ENCODE data around the gene PCDHGB6.
"Not testable (repeated sequence)": the region's sequence is repeated elsewhere in the genome, so short reads cannot be mapped to it uniquely, and the experiment has no call there.

Gene PCDHGB6

DNA sequence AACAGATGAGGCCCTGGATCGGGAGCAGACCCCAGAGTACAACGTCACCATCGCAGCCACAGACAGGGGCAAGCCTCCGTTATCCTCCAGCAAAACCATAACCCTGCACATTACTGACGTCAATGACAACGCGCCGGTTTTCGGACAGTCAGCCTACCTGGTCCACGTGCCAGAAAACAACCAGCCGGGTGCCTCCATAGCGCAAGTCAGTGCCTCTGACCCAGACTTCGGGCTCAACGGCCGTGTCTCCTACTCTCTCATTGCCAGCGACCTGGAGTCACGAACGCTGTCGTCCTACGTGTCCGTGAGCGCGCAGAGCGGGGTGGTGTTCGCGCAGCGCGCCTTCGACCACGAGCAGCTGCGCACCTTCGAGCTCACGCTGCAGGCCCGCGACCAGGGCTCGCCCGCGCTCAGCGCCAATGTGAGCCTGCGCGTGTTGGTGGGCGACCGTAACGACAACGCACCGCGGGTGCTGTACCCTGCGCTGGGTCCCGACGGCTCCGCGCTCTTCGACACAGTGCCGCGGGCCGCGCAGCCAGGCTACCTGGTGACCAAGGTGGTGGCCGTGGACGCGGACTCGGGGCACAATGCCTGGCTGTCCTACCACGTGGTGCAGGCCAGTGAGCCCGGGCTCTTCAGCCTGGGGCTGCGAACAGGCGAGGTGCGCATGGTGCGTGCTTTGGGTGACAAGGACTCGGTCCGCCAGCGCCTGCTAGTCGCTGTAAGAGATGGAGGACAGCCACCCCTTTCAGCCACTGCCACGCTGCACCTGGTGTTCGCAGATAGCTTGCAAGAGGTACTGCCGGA, 11.5 kb downstream of the PCDHGB6 start:
- DNase-seq (ENCODE audit: low read depth in 2 of 2), result no peak

DNA sequence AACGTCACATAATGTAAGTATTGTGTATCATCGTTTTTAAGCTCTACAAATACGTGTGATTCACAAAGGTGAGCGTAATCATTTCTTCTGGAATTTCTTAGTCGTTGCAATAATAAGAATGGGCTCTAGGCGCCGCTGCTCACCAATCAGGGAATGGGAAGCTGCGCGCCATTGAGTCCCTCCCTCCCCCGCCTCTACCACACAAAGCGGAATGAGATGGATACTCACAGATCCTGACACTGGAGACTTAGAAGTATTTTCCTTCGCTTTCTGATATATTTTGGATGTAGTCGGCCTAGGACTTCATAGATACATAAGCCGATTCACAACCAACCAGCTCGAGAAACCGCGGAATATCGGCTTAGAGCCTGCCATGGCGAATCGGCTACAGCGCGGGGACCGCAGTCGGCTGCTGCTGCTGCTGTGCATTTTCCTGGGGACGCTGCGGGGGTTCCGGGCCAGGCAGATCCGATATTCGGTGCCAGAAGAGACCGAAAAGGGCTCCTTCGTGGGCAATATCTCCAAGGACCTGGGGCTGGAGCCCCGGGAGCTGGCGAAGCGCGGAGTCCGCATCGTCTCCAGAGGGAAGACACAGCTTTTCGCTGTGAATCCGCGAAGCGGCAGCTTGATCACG, 13.2 kb downstream of the PCDHGB6 start, which contains the start of gene PCDHGA11:
Gene PCDHGA11 (plus strand): TSS at position 197 of the 634 bp plus-strand sequence. CDS start 177 bp downstream, at position 374.
- DNase-seq (ENCODE audit: low read depth in 2 of 2), result no peak

DNA sequence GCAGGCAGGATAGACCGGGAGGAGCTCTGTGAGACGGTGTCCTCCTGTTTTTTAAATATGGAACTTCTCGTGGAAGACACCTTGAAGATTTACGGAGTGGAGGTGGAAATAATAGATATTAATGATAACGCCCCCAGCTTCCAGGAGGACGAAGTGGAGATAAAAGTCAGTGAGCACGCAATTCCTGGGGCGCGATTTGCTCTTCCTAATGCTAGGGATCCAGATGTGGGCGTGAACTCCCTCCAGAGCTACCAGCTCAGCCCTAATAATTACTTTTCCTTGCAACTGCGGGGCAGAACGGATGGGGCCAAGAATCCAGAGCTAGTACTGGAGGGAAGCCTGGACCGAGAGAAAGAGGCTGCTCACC, 13.7 kb downstream of the PCDHGB6 start:
- no peak for DNase-seq (ENCODE audit: low read depth in 2 of 2)

DNA sequence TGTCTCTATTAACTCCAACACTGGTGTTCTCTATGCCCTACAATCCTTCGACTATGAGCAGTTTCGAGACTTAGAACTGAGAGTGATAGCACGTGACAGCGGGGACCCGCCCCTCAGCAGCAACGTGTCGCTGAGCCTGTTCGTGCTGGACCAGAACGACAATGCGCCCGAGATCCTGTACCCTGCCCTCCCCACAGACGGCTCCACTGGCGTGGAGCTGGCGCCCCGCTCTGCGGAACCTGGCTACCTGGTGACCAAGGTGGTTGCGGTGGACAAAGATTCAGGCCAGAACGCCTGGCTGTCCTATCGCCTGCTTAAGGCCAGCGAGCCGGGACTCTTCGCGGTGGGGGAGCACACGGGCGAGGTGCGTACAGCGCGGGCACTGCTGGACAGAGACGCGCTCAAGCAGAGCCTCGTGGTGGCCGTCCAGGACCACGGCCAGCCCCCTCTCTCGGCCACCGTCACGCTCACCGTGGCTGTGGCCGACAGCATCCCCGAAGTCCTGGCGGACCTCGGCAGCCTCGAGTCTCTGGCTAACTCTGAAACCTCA, 15.0 kb downstream of the PCDHGB6 start:
- no peak for DNase-seq (ENCODE audit: low read depth in 2 of 2)

DNA sequence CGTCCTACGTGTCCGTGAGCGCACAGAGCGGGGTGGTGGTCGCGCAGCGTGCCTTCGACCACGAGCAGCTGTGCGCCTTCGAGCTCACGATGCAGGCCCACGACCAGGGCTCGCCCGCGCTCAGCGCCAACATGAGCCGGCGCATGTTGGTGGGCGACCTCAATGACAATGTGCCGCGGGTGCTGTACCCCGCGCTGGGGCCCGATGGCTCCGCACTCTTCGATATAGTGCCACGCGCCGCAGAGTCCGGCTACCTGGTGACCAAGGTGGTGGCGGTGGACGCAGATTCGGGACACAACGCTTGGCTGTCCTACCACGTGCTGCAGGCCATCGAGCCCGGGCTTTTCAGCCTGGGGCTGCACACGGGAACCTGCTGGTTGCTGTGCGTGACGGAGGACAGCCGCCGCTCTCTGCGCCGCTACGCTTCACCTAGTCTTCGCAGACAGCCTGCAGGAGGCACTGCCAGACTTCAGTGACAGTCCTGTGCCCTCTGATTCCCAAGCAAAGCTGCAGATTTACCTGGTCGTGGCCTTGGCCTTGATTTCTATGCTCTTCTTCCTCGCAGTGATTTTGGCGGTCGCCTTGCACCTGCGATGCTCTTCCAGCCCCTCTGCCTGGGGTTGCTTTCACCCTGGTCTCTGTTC, 20.1 kb downstream of the PCDHGB6 start:
- DNase-seq (ENCODE audit: low read depth in 2 of 2), result no peak

DNA sequence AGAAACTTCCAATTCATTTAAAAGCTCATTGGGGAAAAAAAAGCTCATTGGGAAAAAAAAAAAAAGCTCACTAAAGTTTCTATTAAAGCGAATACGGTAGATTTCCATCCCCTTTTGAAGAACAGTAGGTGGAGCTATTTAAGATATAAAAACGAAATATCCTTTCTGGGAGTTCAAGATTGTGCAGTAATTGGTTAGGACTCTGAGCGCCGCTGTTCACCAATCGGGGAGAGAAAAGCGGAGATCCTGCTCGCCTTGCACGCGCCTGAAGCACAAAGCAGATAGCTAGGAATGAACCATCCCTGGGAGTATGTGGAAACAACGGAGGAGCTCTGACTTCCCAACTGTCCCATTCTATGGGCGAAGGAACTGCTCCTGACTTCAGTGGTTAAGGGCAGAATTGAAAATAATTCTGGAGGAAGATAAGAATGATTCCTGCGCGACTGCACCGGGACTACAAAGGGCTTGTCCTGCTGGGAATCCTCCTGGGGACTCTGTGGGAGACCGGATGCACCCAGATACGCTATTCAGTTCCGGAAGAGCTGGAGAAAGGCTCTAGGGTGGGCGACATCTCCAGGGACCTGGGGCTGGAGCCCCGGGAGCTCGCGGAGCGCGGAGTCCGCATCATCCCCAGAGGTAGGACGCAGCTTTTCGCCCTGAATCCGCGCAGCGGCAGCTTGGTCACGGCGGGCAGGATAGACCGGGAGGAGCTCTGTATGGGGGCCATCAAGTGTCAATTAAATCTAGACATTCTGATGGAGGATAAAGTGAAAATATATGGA, 22.7 kb downstream of the PCDHGB6 start, which contains the start of gene PCDHGA12:
Gene PCDHGA12 (plus strand): TSS at position 176 of the 782 bp plus-strand sequence. CDS start 253 bp downstream, at position 429.
- DNase-seq (ENCODE audit: low read depth in 2 of 2), result no peak

DNA sequence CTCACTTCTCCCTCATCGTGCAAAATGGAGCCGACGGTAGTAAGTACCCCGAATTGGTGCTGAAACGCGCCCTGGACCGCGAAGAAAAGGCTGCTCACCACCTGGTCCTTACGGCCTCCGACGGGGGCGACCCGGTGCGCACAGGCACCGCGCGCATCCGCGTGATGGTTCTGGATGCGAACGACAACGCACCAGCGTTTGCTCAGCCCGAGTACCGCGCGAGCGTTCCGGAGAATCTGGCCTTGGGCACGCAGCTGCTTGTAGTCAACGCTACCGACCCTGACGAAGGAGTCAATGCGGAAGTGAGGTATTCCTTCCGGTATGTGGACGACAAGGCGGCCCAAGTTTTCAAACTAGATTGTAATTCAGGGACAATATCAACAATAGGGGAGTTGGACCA, 23.5 kb downstream of the PCDHGB6 start:
- no peak for DNase-seq (ENCODE audit: low read depth in 2 of 2)

DNA sequence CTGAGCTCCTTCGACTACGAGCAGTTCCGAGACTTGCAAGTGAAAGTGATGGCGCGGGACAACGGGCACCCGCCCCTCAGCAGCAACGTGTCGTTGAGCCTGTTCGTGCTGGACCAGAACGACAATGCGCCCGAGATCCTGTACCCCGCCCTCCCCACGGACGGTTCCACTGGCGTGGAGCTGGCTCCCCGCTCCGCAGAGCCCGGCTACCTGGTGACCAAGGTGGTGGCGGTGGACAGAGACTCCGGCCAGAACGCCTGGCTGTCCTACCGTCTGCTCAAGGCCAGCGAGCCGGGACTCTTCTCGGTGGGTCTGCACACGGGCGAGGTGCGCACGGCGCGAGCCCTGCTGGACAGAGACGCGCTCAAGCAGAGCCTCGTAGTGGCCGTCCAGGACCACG, 24.5 kb downstream of the PCDHGB6 start:
- DNase-seq (ENCODE audit: low read depth in 2 of 2), result not testable (repeated sequence)

DNA sequence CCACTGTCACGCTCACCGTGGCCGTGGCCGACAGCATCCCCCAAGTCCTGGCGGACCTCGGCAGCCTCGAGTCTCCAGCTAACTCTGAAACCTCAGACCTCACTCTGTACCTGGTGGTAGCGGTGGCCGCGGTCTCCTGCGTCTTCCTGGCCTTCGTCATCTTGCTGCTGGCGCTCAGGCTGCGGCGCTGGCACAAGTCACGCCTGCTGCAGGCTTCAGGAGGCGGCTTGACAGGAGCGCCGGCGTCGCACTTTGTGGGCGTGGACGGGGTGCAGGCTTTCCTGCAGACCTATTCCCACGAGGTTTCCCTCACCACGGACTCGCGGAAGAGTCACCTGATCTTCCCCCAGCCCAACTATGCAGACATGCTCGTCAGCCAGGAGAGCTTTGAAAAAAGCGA, 24.9 kb downstream of the PCDHGB6 start:
- DNase-seq (ENCODE audit: low read depth in 2 of 2), result not testable (repeated sequence)

DNA sequence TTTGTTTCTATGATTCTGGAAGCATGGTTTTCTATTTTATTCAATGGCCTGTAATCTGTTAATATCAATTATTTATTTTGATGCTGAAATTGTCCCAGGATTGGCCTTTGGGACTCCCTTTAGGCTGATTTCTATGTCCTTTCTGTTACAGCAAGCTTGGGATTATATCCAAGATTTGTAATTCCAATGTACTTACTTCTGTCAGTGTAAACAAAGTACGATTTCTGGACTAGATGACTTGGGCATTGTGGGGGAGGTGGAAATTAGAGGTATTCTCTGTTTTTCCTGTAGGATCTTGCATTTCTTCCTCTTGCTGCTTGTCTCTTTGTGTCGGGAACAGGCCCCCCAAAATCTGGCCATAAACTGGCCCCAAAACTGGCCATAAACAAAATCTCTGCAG, 26.2 kb downstream of the PCDHGB6 start:
- DNase-seq (ENCODE audit: low read depth in 2 of 2), result no peak

DNA sequence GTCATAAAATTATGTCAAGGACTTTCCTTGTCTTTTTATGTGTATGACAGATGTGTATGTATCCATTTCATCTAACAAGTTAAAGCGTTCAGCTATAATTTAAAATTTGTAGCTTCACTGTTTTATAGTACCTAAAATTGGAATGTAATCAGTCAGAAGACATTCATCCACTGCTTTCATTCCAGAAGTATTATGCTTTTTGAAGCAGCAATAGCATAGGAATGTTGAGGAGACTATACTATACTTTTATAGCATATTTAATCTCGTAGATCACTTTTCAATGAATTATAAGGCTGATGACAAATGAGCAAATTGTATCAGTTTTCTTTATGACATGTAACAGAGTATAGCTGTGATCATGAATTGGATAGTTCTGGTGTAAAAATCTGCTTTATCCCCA, 29.4 kb downstream of the PCDHGB6 start:
- no peak for DNase-seq (ENCODE audit: low read depth in 2 of 2)

DNA sequence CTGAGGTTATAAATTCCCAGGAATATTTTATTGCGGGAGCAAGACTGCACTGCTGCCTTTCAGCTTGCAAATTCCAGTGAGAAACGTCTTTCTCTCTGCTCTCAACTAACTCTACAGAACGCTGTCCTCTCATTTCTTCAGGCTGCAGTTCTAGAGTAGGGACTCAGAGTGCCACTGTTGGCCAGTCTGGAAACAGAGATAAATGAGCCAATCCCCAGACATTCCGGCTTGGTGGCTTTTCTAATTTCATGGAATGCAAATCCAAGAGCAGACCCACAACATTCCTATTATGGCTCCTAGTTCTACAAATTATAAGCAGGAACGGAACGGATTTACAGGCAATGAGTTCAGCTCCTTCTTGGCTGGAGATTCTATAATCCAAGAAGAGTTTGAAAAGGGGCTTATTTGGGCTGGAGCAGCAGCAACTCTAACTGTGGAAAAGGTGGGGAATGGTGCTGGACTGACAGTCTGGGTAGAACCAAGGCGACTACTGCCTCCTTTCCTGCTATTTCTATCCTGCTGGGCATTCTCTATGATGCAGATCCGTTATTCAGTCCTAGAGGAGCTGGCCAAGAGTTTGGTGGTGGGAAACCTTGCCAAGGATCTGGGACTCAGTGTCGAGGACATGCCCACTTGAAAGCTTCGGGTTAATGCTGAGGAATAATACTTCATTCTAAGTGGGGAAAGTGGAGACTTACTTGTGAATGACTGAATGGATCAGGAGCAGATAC, 31.8 kb downstream of the PCDHGB6 start:
- no peak for DNase-seq (ENCODE audit: low read depth in 2 of 2)

DNA sequence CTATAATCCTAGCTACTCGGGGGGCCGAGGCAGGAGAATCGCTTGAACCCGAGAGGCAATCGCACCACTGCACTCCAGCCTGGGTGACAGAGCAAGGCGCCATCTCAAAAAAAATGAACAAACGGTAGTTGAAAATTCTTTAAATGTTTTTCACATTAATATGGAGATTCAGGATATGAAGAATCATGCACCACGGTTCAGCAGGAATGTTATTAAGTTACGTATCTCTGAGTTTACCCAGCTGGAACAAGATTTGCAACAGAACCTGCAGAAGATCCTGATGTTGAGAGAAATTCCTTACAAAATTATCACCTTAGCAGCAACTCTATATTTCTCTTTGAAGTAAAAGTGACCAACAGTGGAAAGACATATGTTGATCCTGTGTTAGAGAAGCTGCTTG, 32.5 kb downstream of the PCDHGB6 start:
- no peak for DNase-seq (ENCODE audit: low read depth in 2 of 2)

DNA sequence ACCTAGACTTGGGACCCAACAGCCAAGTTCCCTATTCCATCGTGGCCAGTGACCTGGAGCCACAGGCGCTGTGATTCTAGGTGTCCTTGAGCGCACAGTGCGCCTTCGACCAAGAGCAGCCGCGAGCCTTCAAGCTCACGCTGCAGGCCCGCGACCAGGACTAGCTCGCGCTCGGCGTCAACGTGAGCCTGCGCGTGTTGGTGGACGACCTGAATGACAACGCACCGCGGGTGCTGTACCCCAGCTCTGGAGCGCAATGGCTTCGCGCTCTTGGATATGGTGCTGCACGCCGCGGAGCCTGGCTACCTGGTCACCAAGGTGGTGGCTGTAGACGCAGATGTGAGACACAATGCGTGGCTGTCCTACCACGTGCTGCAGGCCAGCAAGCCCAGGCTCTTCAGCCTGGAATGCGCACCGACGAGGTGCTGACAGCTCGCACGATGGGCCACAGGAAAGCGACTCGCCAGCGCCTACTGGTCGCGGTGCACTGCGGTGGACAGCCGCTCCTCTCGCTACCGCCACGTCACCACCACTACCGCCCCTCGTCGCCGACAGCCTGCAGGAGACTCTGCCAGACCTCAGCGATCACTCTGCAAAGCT, 33.9 kb downstream of the PCDHGB6 start:
- no peak for DNase-seq (ENCODE audit: low read depth in 2 of 2)

Measured in stimulated activated CD4-positive, alpha-beta T cell treated with anti-CD3 and anti-CD28 coated beads, Interleukin-1b, Interleukin-23, amount 100 ng/mL, for 1 hour (primary cell).